OCI-LY3 (cell line): ENCODE measurements around the gene C11orf21.

Experiments
- EZH2phosphoT487 ChIP-seq: fragments of 200-600 bp; shearing (Covaris generic); IDR thresholded peaks from 2 replicates; pipeline ENCODE4 v1.6.1; 2018; ENCODE audit warnings: antibody characterized with exemption, mixed run types, low read depth
- TF ChIP-seq, protein P1 (sequence below): fragments of 200-600, 300-600 bp; sonication (generic); IDR thresholded peaks from 2 replicates; pipeline ENCODE4 v1.5.1; 2014; ENCODE audit warnings: antibody characterized with exemption, low read length, low read depth

DNA sequence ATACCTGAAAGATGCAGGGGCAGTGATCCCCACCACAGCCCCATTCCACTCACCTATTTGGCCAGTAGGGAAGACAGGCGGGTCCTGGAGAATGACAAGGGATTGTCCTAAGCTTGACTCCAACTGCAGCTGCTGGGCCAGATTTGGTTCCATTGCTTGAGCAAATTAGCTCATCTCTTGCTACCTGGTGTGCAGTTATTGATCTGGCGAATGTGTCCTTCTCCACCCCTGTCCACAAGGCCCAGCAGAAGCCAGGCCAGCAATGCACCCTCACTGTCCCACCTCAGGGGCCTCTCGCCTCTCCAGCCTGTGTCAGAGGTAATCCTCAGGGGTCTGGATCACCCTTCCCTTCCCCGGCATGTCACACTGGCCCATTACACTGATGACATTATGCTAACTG lies 23.4 kb upstream of the C11orf21 start:
- TF ChIP-seq, protein P1, sequence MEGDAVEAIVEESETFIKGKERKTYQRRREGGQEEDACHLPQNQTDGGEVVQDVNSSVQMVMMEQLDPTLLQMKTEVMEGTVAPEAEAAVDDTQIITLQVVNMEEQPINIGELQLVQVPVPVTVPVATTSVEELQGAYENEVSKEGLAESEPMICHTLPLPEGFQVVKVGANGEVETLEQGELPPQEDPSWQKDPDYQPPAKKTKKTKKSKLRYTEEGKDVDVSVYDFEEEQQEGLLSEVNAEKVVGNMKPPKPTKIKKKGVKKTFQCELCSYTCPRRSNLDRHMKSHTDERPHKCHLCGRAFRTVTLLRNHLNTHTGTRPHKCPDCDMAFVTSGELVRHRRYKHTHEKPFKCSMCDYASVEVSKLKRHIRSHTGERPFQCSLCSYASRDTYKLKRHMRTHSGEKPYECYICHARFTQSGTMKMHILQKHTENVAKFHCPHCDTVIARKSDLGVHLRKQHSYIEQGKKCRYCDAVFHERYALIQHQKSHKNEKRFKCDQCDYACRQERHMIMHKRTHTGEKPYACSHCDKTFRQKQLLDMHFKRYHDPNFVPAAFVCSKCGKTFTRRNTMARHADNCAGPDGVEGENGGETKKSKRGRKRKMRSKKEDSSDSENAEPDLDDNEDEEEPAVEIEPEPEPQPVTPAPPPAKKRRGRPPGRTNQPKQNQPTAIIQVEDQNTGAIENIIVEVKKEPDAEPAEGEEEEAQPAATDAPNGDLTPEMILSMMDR = no peak
- TF ChIP-seq EZH2phosphoT487 = no peak
